ENCODE results near the gene MLEC.

DNA sequence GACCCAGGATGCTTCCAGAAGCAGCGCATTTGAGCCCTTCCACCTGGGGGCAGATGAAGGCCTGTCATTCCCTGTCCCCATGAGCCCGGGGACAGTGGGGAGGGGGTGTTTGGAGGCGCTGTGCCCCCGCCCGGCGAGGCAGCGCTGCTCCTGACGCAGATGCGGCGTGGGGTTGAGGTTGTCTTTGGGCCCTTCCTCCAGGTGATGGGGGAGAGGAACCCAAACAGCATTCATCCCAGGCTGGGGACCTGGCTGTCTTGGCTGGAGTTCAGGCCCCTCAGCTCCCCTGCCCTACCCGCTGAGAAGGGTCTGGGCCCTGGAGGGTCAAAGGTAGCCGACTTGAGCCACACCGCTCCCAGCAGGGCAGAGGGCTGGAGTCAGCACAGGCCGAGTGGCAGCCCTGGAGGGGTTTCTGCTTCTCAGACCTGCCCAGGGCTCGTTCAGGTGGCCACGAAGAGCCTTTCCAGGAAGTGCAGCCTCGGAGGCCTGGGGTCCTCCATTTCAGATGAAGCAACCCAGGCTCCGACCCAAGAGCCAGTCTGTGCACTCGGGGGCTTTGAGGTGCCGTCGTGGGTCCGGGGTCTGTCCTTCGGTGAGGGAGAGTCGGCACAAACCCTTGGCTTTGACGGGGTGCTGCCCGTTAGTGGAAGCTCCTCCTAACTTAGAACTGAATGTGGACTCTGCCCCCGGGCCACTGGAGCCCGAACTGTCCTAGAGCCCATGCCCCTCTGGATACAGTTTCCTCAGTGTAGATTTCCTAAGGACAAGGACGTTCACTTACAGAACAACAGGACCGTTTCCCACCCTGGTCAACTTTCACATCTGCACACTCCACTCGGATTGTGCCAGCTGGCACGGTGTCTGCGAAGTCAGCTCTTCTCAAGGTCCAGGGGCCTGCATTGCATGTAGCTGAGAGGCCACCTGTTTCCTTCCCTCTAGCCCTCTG lies 54.8 kb downstream of the MLEC start:
- TF ChIP-seq SUZ12 (IDR thresholded peaks at IDR 0.05), result no peak
- TF ChIP-seq, protein P1, sequence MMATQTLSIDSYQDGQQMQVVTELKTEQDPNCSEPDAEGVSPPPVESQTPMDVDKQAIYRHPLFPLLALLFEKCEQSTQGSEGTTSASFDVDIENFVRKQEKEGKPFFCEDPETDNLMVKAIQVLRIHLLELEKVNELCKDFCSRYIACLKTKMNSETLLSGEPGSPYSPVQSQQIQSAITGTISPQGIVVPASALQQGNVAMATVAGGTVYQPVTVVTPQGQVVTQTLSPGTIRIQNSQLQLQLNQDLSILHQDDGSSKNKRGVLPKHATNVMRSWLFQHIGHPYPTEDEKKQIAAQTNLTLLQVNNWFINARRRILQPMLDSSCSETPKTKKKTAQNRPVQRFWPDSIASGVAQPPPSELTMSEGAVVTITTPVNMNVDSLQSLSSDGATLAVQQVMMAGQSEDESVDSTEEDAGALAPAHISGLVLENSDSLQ (IDR thresholded peaks at IDR 0.05), result no peak
- TF ChIP-seq LEF1 (IDR thresholded peaks at IDR 0.05; ENCODE audit: borderline replicate concordance), result no peak
- TF ChIP-seq SP1 (IDR thresholded peaks at IDR 0.05), result no peak
- no peak for TF ChIP-seq FOXM1 (IDR thresholded peaks at IDR 0.05; ENCODE audit: borderline replicate concordance)
- TF ChIP-seq TARDBP (IDR thresholded peaks at IDR 0.05), result no peak
- no peak for TF ChIP-seq ELF4 (IDR thresholded peaks at IDR 0.05)
- no peak for TF ChIP-seq FOXA1 (IDR thresholded peaks at IDR 0.05)

Measured in HEK293T (cell line).